Subcutaneous abdominal adipose tissue (tissue), 5 donors: Measurements from ENCODE around the gene EDIL3.

ENCODE experiments used
- H3K27ac ChIP-seq: one replicate; pipeline ENCODE4 v1.7.0; 2013; ENCODE audit warnings: low read depth, mild to moderate bottlenecking, inconsistent platforms, low read length, moderate library complexity
- H3K27me3 ChIP-seq, 5 donors: one replicate each; pipeline ENCODE4 v1.7.0; 2013; ENCODE audit warnings: low read length in 5 of 5, inconsistent platforms in 1 of 5; ENCODE audit not compliant: control insufficient read depth in 5 of 5, insufficient read depth in 4 of 5
- H3K36me3 ChIP-seq, 5 donors: one replicate each; pipeline ENCODE4 v1.7.0; 2013; ENCODE audit warnings: low read length in 5 of 5; ENCODE audit not compliant: control insufficient read depth in 5 of 5, insufficient read depth in 5 of 5
- H3K4me1 ChIP-seq, 5 donors: one replicate each; pipeline ENCODE4 v1.7.0; 2013; ENCODE audit warnings: low read length in 5 of 5, mild to moderate bottlenecking in 3 of 5, moderate library complexity in 1 of 5; ENCODE audit not compliant: control insufficient read depth in 5 of 5, insufficient read depth in 5 of 5
- H3K4me3 ChIP-seq, 5 donors: one replicate each; pipeline ENCODE4 v1.7.0; 2013; ENCODE audit warnings: low read length in 5 of 5, low read depth in 1 of 5
- H3K9ac ChIP-seq, 5 donors: one replicate each; pipeline ENCODE4 v1.7.0; 2013; ENCODE audit warnings: low read length in 5 of 5, mild to moderate bottlenecking in 4 of 5, moderate library complexity in 3 of 5
- H3K9me3 ChIP-seq, 5 donors: one replicate each; pipeline ENCODE4 v1.7.0; 2013; ENCODE audit warnings: low read length in 5 of 5; ENCODE audit not compliant: control insufficient read depth in 5 of 5
- donor health status: healthy.
- donor health status: healthy.
- donor health status: healthy.
- donor health status: healthy.
- donor health status: healthy.

The EDIL3 gene

GRCh38 chr5:84397385-84397784 lies 12.7 kb upstream of the EDIL3 start:
- Histone ChIP-seq H3K9me3 (no peaks in the 10 kb centered on the region), H3K4me1 (no peaks in the 10 kb centered on the region), H3K4me3 (no peak overlapping the region), H3K27ac (no peak overlapping the region), H3K27me3 (no peaks in the 10 kb centered on the region), H3K36me3 (no peaks in the 10 kb centered on the region), H3K9ac (no peak overlapping the region)

GRCh38 chr5:84393969-84394368 lies 9.3 kb upstream of the EDIL3 start:
- Histone ChIP-seq H3K36me3 (no peaks in the 10 kb centered on the region), H3K4me1 (no peaks in the 10 kb centered on the region), H3K9me3 (no peaks in the 10 kb centered on the region), H3K4me3 (no peak overlapping the region), H3K27ac (no peak overlapping the region), H3K9ac (no peak overlapping the region), H3K27me3 (no peaks in the 10 kb centered on the region)

- no peaks in the 10 kb centered on the region for H3K27me3 ChIP-seq
- no peak overlapping the region for H3K27ac ChIP-seq
- no peak overlapping the region for H3K4me3 ChIP-seq
- no peak overlapping the region for H3K9ac ChIP-seq
- no peaks in the 10 kb centered on the region for H3K36me3 ChIP-seq
- H3K4me1 ChIP-seq: no peaks in the 10 kb centered on the region
- H3K9me3 ChIP-seq: no peaks in the 10 kb centered on the region
Measured at GRCh38 chr5:84392836-84393235, 8.2 kb upstream of the EDIL3 start.

GRCh38 chr5:84385705-84386104 lies 1.0 kb upstream of the EDIL3 start:
- no peaks in the 10 kb centered on the region for H3K9me3 ChIP-seq
- H3K4me3 ChIP-seq: peak overlapping the region in 1 of 5 donors; percentile 37
- H3K27me3 ChIP-seq: peaks cover 20 to 33% (median 31%) of the 10 kb centered on the region in 5 donors
- H3K36me3 ChIP-seq: no peaks in the 10 kb centered on the region
- H3K9ac ChIP-seq: no peak overlapping the region
- H3K27ac ChIP-seq: no peak overlapping the region
- peaks cover 0 to 28% (median 26%) of the 10 kb centered on the region in 5 donors for H3K4me1 ChIP-seq

GRCh38 chr5:84383816-84384603 lies 670 bp downstream of the EDIL3 start:
- H3K9ac ChIP-seq: peak overlapping the region in 1 of 5 donors; percentile 8
- H3K9me3 ChIP-seq: no peaks in the 10 kb centered on the region
- H3K4me3 ChIP-seq: peak overlapping the region in 4 of 5 donors; percentile 59 to 72 (median 64)
- peaks cover 20 to 33% (median 31%) of the 10 kb centered on the region in 5 donors for H3K27me3 ChIP-seq
- H3K27ac ChIP-seq: no peak overlapping the region
- H3K36me3 ChIP-seq: no peaks in the 10 kb centered on the region
- peaks cover 0 to 28% (median 26%) of the 10 kb centered on the region in 5 donors for H3K4me1 ChIP-seq

GRCh38 chr5:84383296-84383815 lies 1.3 kb downstream of the EDIL3 start:
- Histone ChIP-seq H3K4me3 (peak overlapping the region; percentile 15 to 72 (median 63)), H3K36me3 (no peaks in the 10 kb centered on the region), H3K4me1 (peaks cover 0 to 31% (median 26%) of the 10 kb centered on the region in 5 donors), H3K9ac (peak overlapping the region in 1 of 5 donors; percentile 8), H3K27ac (no peak overlapping the region), H3K9me3 (no peaks in the 10 kb centered on the region), H3K27me3 (peaks cover 20 to 33% (median 31%) of the 10 kb centered on the region in 5 donors)

- Histone ChIP-seq H3K36me3 (no peaks in the 10 kb centered on the region), H3K4me3 (peak overlapping the region; percentile 62 to 73 (median 66)), H3K4me1 (peaks cover 0 to 31% (median 26%) of the 10 kb centered on the region in 5 donors), H3K27ac (no peak overlapping the region), H3K27me3 (peaks cover 20 to 33% (median 31%) of the 10 kb centered on the region in 5 donors), H3K9ac (peak overlapping the region in 1 of 5 donors; percentile 48), H3K9me3 (no peaks in the 10 kb centered on the region)
Measured at GRCh38 chr5:84382363-84383295, 2.1 kb downstream of the EDIL3 start.

- no peaks in the 10 kb centered on the region for H3K9me3 ChIP-seq
- H3K27ac ChIP-seq: no peak overlapping the region
- no peak overlapping the region for H3K9ac ChIP-seq
- peaks cover 0 to 31% (median 26%) of the 10 kb centered on the region in 5 donors for H3K4me1 ChIP-seq
- peak overlapping the region; percentile 24 to 72 (median 63) for H3K4me3 ChIP-seq
- peaks cover 20 to 33% (median 31%) of the 10 kb centered on the region in 5 donors for H3K27me3 ChIP-seq
- H3K36me3 ChIP-seq: no peaks in the 10 kb centered on the region
Measured at GRCh38 chr5:84381502-84382362, 2.9 kb downstream of the EDIL3 start.

GRCh38 chr5:84379749-84380148 lies 4.9 kb downstream of the EDIL3 start:
- no peak overlapping the region for H3K9ac ChIP-seq
- no peak overlapping the region for H3K27ac ChIP-seq
- H3K36me3 ChIP-seq: no peaks in the 10 kb centered on the region
- no peak overlapping the region for H3K4me3 ChIP-seq
- peaks cover 19 to 27% (median 20%) of the 10 kb centered on the region in 5 donors for H3K27me3 ChIP-seq
- H3K4me1 ChIP-seq: peaks cover 0 to 30% (median 26%) of the 10 kb centered on the region in 5 donors
- no peaks in the 10 kb centered on the region for H3K9me3 ChIP-seq
